ENCODE measurements around the gene UBE2F.

- TF ChIP-seq TEAD4 (IDR thresholded peaks at IDR 0.05) (no peak), MAX (IDR thresholded peaks at IDR 0.05) (no peak), YY1 (IDR thresholded peaks at IDR 0.05; ENCODE audit: low read depth) (no peak), CEBPB (IDR thresholded peaks at IDR 0.05) (no peak), FOXM1 (IDR thresholded peaks at IDR 0.05; ENCODE audit: borderline replicate concordance, low read depth) (no peak), EP300 (IDR thresholded peaks at IDR 0.05; ENCODE audit: borderline replicate concordance) (no peak), USF1 (IDR thresholded peaks at IDR 0.05) (no peak), NFIC (IDR thresholded peaks at IDR 0.05) (no peak), REST (IDR thresholded peaks at IDR 0.05; ENCODE audit: low read depth) (no peak), TAF1 (IDR thresholded peaks at IDR 0.05; ENCODE audit: low read depth) (no peak), RAD21 (IDR thresholded peaks at IDR 0.05; ENCODE audit: low read depth) (no peak), ZBTB7A (IDR thresholded peaks at IDR 0.05; ENCODE audit: low read depth) (no peak), CREB1 (IDR thresholded peaks at IDR 0.05; ENCODE audit: low read depth) (no peak), EGR1 (IDR thresholded peaks at IDR 0.05) (no peak)
Measured at GRCh38 chr2:237929979-237930378, 36.8 kb upstream of the UBE2F start.

Data from Ishikawa (cell line).